GM20000 (cell line): ENCODE results near the gene CARMIL3.

Experiments
- DNase-seq: peaks from one replicate; pipeline ENCODE4 v3.0.0; 2012; ENCODE audit warnings: low spot score
- CTCF ChIP-seq: IDR thresholded peaks from 2 replicates; pipeline ENCODE4 v1.5.1; 2012; ENCODE audit warnings: mild to moderate bottlenecking, control low read depth; ENCODE audit errors: extremely low read depth, missing control alignments

CARMIL3 gene

GRCh38 chr14:24077086-24077485 lies 25.3 kb downstream of the CARMIL3 start:
- no peak for TF ChIP-seq CTCF
- DNase-seq, result no peak

- no peak for TF ChIP-seq CTCF
- DNase-seq, result no peak
These were observed 26.3 kb downstream of the CARMIL3 start for GRCh38 chr14:24078146-24078545.

- no peak for DNase-seq
- TF ChIP-seq CTCF, result no peak
These were observed 27.8 kb downstream of the CARMIL3 start for GRCh38 chr14:24079491-24080141.

- DNase-seq, result no peak
- no peak for TF ChIP-seq CTCF
These were observed 28.3 kb downstream of the CARMIL3 start for GRCh38 chr14:24080142-24080530.

GRCh38 chr14:24080888-24081738 lies 29.3 kb downstream of the CARMIL3 start:
- no peak for TF ChIP-seq CTCF
- peak; percentile 91 for DNase-seq

- no peak for TF ChIP-seq CTCF
- DNase-seq, result no peak
These were observed 30.0 kb downstream of the CARMIL3 start for GRCh38 chr14:24081739-24082211.

GRCh38 chr14:24082411-24083080 lies 30.7 kb downstream of the CARMIL3 start:
- no peak for TF ChIP-seq CTCF
- no peak for DNase-seq
